Thymus (tissue), 2 donors: ENCODE data around the gene FARSA. TPM values are rescaled to one million over a fixed set of nuclear protein-coding genes. Genes with fewer than 3 reads are reported as not detected.

Source experiments
- polyA plus RNA-seq: library from polyadenylated mRNA; stranded (reverse); fragments of 200-250 nt; gene quantifications from one replicate; pipeline ENCODE4 v1.2.3, GENCODE V29; 2013
- total RNA-seq: library from RNA; stranded (reverse); fragments of 120-200 nt; gene quantifications from one replicate; pipeline ENCODE4 v1.2.4, GENCODE V29; 2013
- donor health status: healthy.

The FARSA gene
- total and polyA plus RNA-seq, 2 donors: 33.6 to 46.7 TPM

Other genes starting within 250 kb of the FARSA start
- gene GNG14, start 245.7 kb downstream of the FARSA start, total RNA-seq: not detected
- 0.14 TPM for gene GNG14, start 245.7 kb downstream of the FARSA start, polyA plus RNA-seq
- gene FBXW9, start 237.1 kb downstream of the FARSA start, total RNA-seq: 6.2 TPM
- gene FBXW9, start 237.1 kb downstream of the FARSA start, polyA plus RNA-seq: 6.5 TPM
- 10.9 TPM for gene TNPO2, start 209.8 kb downstream of the FARSA start, total RNA-seq
- 28.3 TPM for gene TNPO2, start 209.8 kb downstream of the FARSA start, polyA plus RNA-seq
- 268 TPM for gene TRIR, start 199.0 kb downstream of the FARSA start, total RNA-seq
- gene TRIR, start 199.0 kb downstream of the FARSA start, polyA plus RNA-seq: 290 TPM
- 67.2 TPM for gene GET3, start 196.2 kb downstream of the FARSA start, total RNA-seq
- 50.0 TPM for gene GET3, start 196.2 kb downstream of the FARSA start, polyA plus RNA-seq
- gene BEST2, start 181.9 kb downstream of the FARSA start, total RNA-seq: not detected
- gene BEST2, start 181.9 kb downstream of the FARSA start, polyA plus RNA-seq: 0.46 TPM
- gene HOOK2, start 158.2 kb downstream of the FARSA start, total RNA-seq: 8.7 TPM
- 36.4 TPM for gene HOOK2, start 158.2 kb downstream of the FARSA start, polyA plus RNA-seq
- 121 TPM for gene JUNB, start 142.2 kb downstream of the FARSA start, total RNA-seq
- 139 TPM for gene JUNB, start 142.2 kb downstream of the FARSA start, polyA plus RNA-seq
- 202 TPM for gene PRDX2, start 131.9 kb downstream of the FARSA start, total RNA-seq
- 113 TPM for gene PRDX2, start 131.9 kb downstream of the FARSA start, polyA plus RNA-seq
- 9.9 TPM for gene THSD8, start 131.6 kb downstream of the FARSA start, total RNA-seq
- 4.1 TPM for gene THSD8, start 131.6 kb downstream of the FARSA start, polyA plus RNA-seq
- 30.3 TPM for gene RNASEH2A, start 127.1 kb downstream of the FARSA start, total RNA-seq
- gene RNASEH2A, start 127.1 kb downstream of the FARSA start, polyA plus RNA-seq: 8.4 TPM
- 1.7 TPM for gene RTBDN, start 99.1 kb downstream of the FARSA start, total RNA-seq
- 1.6 TPM for gene RTBDN, start 99.1 kb downstream of the FARSA start, polyA plus RNA-seq
- 0.38 TPM for gene MAST1, start 95.2 kb downstream of the FARSA start, total RNA-seq
- gene MAST1, start 95.2 kb downstream of the FARSA start, polyA plus RNA-seq: 0.91 TPM
- gene DNASE2, start 52.3 kb downstream of the FARSA start, total RNA-seq: 14.6 TPM
- 20.8 TPM for gene DNASE2, start 52.3 kb downstream of the FARSA start, polyA plus RNA-seq
- 2.5 TPM for gene KLF1, start 46.5 kb downstream of the FARSA start, total RNA-seq
- gene KLF1, start 46.5 kb downstream of the FARSA start, polyA plus RNA-seq: 0.09 TPM
- 21.9 TPM for gene GCDH, start 42.6 kb downstream of the FARSA start, total RNA-seq
- gene GCDH, start 42.6 kb downstream of the FARSA start, polyA plus RNA-seq: 33.6 TPM
- 1.6 TPM for gene SYCE2, start 14.4 kb downstream of the FARSA start, total RNA-seq
- 0.48 TPM for gene SYCE2, start 14.4 kb downstream of the FARSA start, polyA plus RNA-seq
- gene CALR, start 4.9 kb upstream of the FARSA start, total RNA-seq: 639 TPM
- 189 TPM for gene CALR, start 4.9 kb upstream of the FARSA start, polyA plus RNA-seq
- gene RAD23A, start 12.2 kb upstream of the FARSA start, total RNA-seq: 55.8 TPM
- 128 TPM for gene RAD23A, start 12.2 kb upstream of the FARSA start, polyA plus RNA-seq
- gene GADD45GIP1, start 23.5 kb upstream of the FARSA start, total RNA-seq: 27.7 TPM
- gene GADD45GIP1, start 23.5 kb upstream of the FARSA start, polyA plus RNA-seq: 27.2 TPM
- gene DAND5, start 35.9 kb upstream of the FARSA start, total RNA-seq: 0.09 TPM
- 0.09 TPM for gene DAND5, start 35.9 kb upstream of the FARSA start, polyA plus RNA-seq
- 2.0 TPM for gene NFIX, start 61.8 kb upstream of the FARSA start, total RNA-seq
- 10.5 TPM for gene NFIX, start 61.8 kb upstream of the FARSA start, polyA plus RNA-seq
- gene LYL1, start 169.1 kb upstream of the FARSA start, total RNA-seq: 8.3 TPM
- 14.0 TPM for gene LYL1, start 169.1 kb upstream of the FARSA start, polyA plus RNA-seq
- gene TRMT1, start 183.0 kb upstream of the FARSA start, total RNA-seq: 20.2 TPM
- gene TRMT1, start 183.0 kb upstream of the FARSA start, polyA plus RNA-seq: 69.9 TPM
- 12.8 TPM for gene NACC1, start 184.6 kb upstream of the FARSA start, total RNA-seq
- 17.5 TPM for gene NACC1, start 184.6 kb upstream of the FARSA start, polyA plus RNA-seq
- 47.9 TPM for gene STX10, start 216.7 kb upstream of the FARSA start, total RNA-seq
- gene STX10, start 216.7 kb upstream of the FARSA start, polyA plus RNA-seq: 101 TPM
- gene IER2, start 216.7 kb upstream of the FARSA start, total RNA-seq: 28.3 TPM
- gene IER2, start 216.7 kb upstream of the FARSA start, polyA plus RNA-seq: 92.7 TPM